Limb (tissue), 2 donors: ENCODE measurements around the gene ACD.
A peak's percentile ranks its signal among the peaks of the same experiment; 100 is the strongest.
"Not testable (repeated sequence)": the region's sequence is repeated elsewhere in the genome, so short reads cannot be mapped to it uniquely, and the experiment has no call there.

Experiments used
- DNase-seq, 2 donors: peaks; one replicate each; pipeline ENCODE4 v3.0.0-alpha.2; 2016; ENCODE audit errors: extremely low spot score in 2 of 2

ACD gene

DNA sequence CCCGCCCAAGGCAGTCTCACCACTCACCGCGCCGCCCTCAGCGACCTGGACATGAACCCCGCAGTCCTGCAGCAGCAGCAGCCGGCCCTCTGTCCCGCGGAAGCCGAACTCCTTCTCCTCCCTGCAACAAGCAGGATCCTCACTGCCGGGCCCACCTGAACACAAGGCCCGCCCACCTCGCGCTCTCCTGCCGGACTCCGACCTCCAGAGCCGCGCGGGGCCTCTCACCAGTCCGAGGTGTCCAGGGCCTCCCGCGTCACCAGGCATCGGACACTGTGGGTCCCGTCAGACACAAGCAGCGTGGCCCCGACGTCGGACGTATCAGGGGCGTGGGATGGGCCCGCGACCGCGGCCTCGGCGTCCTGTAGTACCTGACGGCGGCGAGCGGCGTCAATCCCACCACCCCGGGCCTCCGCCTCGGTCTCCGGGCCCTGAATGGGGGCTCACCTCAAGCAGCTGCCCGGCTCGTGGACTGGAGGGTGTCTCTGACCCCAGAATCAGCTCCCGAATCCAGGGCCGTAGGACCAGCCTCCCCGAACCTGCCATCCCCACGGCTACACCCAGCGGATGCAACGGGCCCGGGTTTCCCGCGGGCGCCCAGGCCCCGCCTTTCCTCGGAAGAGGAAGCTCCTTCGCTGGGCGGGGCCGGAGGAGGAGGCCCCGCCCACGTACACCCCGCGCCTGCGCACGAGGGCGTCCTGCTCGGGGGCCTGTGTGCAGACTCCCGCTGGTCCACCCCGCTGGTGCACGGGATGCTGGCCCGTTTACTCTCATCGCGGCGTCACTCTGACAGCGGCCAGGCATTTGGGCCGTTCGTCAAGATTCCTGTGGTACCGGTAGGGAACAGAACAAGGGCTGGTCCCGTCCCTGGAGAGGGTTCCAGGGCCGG lies at the start of gene ACD:
Gene ACD, minus strand, starts transcription at position 586 of the 889 bp plus-strand sequence. Its CDS starts 40 bp downstream, at position 546.
- DNase-seq: peak; percentile 91 to 96

- DNase-seq: no peak
Observed at GRCh38 chr16:67709050-67709449, 49.0 kb upstream of the ACD start.

DNA sequence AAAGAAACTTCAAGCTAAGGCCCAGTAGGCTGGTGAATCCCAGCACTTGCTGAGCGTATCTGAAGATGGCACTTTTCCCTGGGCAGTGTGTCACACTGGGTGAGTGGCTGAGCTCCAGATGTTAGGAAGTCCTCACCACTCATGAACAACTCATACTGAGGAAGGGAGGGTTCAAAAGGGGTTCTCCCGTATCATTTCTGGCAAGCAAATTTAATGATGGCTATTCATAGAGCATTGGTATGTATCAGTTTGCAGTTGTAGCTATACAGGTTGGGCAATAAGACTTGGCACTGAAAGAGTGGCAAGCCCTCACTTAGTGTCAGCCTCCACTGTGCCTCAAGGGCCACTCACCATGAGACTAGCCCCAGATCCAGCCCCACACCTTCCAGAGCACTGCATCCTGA lies 48.3 kb upstream of the ACD start:
- no peak for DNase-seq

- DNase-seq: no peak
Observed at GRCh38 chr16:67707790-67708189, 47.7 kb upstream of the ACD start.

- DNase-seq: no peak
Observed at GRCh38 chr16:67707210-67707609, 47.1 kb upstream of the ACD start.

- DNase-seq: no peak
Observed at GRCh38 chr16:67704110-67704509, 44.0 kb upstream of the ACD start.

GRCh38 chr16:67703626-67704025 lies 43.6 kb upstream of the ACD start:
- no peak for DNase-seq

- DNase-seq: no peak
Observed at GRCh38 chr16:67702130-67702529, 42.1 kb upstream of the ACD start.

GRCh38 chr16:67701420-67701819 lies 41.4 kb upstream of the ACD start:
- DNase-seq: no peak

GRCh38 chr16:67699265-67699664 lies 39.2 kb upstream of the ACD start:
- no peak for DNase-seq

- no peak for DNase-seq
Observed at GRCh38 chr16:67697422-67698185, 37.5 kb upstream of the ACD start.

DNA sequence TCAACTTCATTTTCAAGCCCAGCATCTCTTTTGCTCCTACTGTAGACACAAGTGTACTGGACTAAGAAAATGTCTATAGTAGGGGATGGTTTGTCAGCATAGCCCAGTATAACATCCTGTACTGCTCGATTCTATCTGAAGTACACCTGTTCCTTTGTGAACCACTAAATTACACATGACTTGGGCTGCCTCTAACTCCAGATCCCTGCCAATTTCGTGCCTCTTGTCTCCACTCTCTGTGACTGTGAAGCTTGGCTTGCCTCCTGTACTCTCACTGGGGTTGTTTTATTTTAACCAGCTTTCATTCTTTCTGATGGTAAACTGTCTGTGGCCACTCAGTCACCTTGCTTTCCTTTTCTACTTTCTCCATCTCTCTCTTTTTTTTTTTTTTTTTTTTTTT lies 34.6 kb upstream of the ACD start:
- DNase-seq: no peak

DNA sequence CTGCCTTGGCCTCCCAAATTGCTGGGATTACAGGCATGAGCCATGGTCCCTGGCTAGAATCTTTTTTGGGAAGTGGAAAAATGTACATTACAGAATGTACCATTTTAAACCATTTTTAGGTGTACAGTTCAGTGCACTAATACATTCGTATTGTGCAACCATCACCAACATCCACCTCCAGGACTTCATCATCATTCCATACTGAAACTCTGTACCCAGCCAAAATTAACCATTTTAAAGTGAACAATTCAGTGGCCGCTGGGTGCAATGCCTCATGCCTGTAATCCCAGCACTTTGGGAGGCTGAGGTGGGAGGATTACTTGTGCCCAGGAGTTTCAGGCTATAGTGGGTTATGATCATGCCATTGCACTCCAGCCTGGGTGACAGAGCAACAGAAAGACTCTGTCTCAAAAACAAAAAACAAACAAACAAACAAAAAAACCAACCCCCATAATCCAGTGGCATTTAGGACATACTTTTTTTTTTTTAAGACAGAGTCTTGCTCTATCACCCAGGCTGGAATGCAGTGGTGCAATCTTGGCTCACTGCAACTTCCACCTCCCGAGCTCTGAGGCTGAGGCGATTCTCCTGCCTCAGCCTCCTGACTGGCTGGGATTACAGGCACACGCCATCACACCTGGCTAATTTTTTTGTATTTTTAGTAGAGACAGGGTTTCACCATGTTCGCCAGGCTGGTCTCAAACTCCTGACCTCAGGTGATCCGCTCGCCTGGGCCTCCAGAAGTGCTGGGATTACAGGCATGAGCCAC lies 33.6 kb upstream of the ACD start:
- DNase-seq: not testable (repeated sequence)

DNA sequence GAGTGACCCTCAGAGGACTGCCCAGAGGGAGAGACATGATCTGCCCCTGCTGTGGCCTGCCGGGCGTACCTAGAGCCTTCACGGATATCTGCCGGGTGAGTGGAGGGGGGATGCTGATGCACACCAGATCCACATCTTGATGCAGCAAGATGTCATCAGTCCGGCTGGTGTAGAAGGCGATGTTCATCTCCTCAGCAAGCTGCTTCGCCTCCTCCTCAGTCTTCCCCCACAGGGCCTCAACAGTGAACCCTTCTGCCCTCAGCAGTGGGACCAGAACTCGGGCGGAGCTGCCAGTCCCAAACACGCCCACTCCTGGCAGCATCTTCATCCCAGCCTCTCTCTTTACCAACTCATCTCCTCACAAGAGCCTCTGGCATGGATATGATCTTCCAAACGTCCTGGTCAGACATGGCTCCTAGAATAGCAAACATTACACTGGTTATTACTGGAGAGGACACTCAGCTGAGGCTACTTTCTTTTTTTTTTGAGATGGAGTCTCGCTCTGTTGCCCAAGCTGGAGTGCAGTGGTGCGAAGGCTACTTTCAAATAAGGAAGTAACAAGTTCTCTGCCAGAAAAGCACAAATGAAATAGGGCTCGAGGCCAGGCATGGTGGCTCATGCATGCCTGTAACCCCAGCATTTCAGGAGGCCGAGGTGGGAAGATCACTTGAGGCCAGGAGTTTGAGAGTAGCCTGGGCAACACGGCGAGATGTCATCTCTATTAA lies 25.5 kb upstream of the ACD start:
- no peak for DNase-seq

- no peak for DNase-seq
Observed at GRCh38 chr16:67683767-67684166, 23.7 kb upstream of the ACD start.

DNA sequence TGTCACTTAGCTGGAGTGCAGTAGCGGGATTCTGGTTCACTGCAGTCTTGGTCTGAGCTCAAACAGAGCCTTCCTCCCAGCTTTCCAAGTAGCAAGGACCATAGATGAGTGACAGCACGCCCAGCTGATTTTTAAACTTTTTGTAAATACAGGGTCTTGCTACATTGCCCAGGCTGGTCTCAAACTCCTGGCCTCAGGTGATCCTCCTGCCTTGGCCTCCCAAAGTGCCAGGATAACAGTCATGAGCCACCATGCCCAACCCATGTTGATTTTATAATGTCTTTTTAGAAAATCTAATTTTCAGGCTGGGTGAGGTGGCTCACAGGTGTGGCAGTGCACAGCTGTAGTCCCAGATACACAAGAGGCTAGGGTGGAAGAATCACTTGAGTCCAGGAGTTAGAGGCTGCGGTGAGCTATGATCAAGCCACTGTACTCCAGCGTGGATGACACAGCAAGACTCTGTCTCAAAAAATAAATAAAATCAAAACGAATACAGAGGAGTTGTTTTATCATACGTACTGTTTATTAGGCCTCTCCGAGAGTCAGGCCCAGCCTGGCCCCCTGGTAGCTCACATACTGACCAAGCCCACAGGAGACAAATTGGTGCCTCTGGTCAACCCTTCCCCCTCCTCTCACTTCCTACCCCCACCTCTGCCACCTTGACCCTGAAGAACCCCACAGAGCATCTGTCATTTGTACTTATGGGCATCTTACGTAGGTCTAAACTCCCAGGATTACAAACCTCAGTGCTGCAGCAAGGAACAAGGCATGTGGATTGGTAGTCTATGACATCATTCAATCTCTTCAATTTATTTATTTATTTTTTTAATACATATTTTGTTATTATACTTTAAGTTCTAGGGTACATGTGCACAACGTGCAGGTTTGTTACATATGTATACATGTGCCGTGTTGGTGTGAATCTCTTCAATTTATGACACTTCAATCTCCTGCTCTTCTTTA lies 20.2 kb upstream of the ACD start:
- DNase-seq: no peak

DNA sequence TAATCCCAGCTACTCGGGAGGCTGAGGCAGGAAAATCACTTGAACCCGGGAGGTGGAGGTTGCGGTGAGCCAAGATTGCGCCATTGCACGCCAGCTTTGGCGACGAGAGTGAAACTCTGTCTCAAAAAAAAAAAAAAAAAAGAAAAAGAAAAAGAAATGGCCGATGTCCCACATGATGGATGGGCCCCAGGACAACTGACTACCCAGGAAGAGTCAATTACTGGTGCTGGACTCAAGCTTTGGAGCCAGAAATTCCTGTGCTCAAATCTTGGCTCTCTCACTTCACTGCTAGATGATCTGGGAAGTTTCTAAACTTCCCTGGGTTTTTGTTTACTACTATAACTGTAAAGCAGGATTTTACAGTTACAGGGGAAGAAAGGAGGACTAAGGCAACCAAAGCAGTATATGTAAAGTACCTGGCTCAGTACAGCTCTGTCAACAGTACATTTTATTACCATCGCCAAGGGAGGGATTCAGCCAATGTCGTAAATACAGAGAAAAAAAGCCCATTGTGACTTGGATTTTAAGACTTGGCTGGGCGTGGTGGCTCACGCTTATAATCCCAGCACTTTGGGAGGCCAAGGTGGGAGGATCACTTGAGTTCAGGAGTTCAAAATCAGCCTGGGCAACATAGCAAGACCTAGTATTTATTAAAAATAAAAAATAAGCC lies 18.4 kb upstream of the ACD start:
- no peak for DNase-seq

- no peak for DNase-seq
Observed at GRCh38 chr16:67677712-67678111, 17.7 kb upstream of the ACD start.

DNA sequence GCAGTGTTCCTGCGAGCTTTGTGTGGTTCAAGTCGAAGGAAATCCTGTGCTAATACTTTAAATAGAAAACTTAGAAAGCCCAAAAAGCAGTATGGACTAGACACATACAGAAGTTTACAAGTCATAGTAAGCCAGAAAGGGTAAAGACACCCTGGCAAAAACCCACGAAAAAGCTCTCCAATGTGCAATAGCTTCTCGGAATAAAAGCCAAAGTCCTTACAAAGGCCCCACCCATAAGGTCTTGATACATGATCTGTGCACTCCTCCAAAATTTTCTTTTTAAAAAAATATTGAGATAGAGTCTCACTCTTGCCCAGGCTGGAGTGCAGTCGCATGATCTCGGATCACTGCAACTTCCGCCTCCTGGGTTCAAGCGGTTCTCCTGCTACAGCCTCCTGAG lies 16.9 kb upstream of the ACD start:
- no peak for DNase-seq

DNA sequence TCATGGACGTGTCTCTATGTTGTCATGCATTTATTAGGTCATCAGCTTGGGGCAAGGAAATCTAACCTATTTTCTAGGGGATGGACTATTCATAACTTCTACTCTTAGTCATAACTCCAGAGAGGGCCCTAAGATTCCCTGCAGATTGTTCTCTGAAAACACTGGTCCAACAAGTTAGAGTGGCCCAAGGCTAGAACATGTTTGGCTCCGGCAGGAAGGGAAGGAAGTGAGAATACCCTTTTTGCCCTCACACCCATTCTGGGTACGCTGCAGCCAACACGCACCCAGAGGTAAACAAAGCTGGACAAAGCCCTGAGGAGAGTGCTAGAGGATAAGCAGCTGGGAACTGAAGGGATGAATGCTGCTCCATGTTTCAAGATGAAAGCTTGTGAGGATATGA lies 16.5 kb upstream of the ACD start:
- DNase-seq: no peak
